GM23338 (cell line): ENCODE results near the gene NPB. TPM values are rescaled to one million over a fixed set of nuclear protein-coding genes. Genes with fewer than 3 reads are reported as not detected.

Experiments
- ATAC-seq: fragments of 200-7000 bp; cut with Tn5 transposase; 3 replicates; pipeline ENCODE4 v1.9.1; 2020
- DNase-seq: peaks from one replicate; pipeline ENCODE4 v3.0.0-alpha.2; 2015; ENCODE audit warnings: low spot score
- H2AFZ ChIP-seq: fragments of 200-600 bp; sonication (generic); 2 replicates; pipeline ENCODE4 v1.8.0; 2016; ENCODE audit warnings: antibody characterized with exemption, mild to moderate bottlenecking, moderate library complexity
- H3F3A ChIP-seq: fragments of 200-600 bp; sonication (generic); replicated peaks from 2 replicates; pipeline ENCODE4 v1.8.0; 2017; ENCODE audit warnings: antibody characterized with exemption, mixed run types, low read depth
- H3K27ac ChIP-seq: fragments of 200-600 bp; sonication (generic); 2 replicates; pipeline ENCODE4 v1.6.1; 2016; ENCODE audit warnings: low read depth
- H3K27me3 ChIP-seq: fragments of 200-600 bp; sonication (generic); 2 replicates; pipeline ENCODE4 v1.8.0; 2016; ENCODE audit warnings: mild to moderate bottlenecking, mixed run types, moderate library complexity; ENCODE audit not compliant: insufficient read depth
- H3K36me3 ChIP-seq: fragments of 200-600 bp; sonication (generic); 2 replicates; pipeline ENCODE4 v1.8.0; 2016; ENCODE audit warnings: mild to moderate bottlenecking; ENCODE audit not compliant: insufficient read depth
- H3K4me1 ChIP-seq: fragments of 200-600 bp; sonication (generic); 2 replicates; pipeline ENCODE4 v1.8.0; 2016; ENCODE audit warnings: mild to moderate bottlenecking, moderate library complexity; ENCODE audit not compliant: insufficient read depth
- H3K4me2 ChIP-seq: fragments of 200-600 bp; sonication (generic); 2 replicates; pipeline ENCODE4 v1.7.1; 2017; ENCODE audit warnings: mixed run types
- H3K4me3 ChIP-seq: fragments of 200-600 bp; sonication (generic); 2 replicates; pipeline ENCODE4 v1.6.1; 2016; ENCODE audit warnings: mixed run types
- H3K79me2 ChIP-seq: fragments of 200-600 bp; sonication (generic); replicated peaks from 2 replicates; pipeline ENCODE4 v1.8.0; 2017; ENCODE audit warnings: mild to moderate bottlenecking; ENCODE audit not compliant: insufficient read depth
- H3K9me2 ChIP-seq: fragments of 200-600 bp; sonication (generic); 2 replicates; pipeline ENCODE4 v1.8.0; 2017; ENCODE audit not compliant: insufficient read depth
- H4K20me1 ChIP-seq: fragments of 200-600 bp; sonication (generic); replicated peaks from 2 replicates; pipeline ENCODE4 v1.8.0; 2017; ENCODE audit warnings: mild to moderate bottlenecking; ENCODE audit not compliant: insufficient read depth
- H3K27ac Mint-ChIP-seq: 2 replicates; pipeline ENCODE4 v1.8.0; 2020; ENCODE audit warnings: inconsistent platforms, mild to moderate bottlenecking, moderate library complexity, mixed read lengths
- H3K27me3 Mint-ChIP-seq: 3 replicates; pipeline ENCODE4 v1.8.0; 2022; ENCODE audit warnings: low read depth, mild to moderate bottlenecking, moderate library complexity, mixed read lengths, inconsistent platforms; ENCODE audit not compliant: insufficient read depth, poor library complexity
- H3K36me3 Mint-ChIP-seq: 3 replicates; pipeline ENCODE4 v1.8.0; 2021; ENCODE audit warnings: low read depth, mild to moderate bottlenecking, inconsistent platforms, moderate library complexity, mixed read lengths
- H3K4me1 Mint-ChIP-seq: 3 replicates; pipeline ENCODE4 v1.8.0; 2020; ENCODE audit warnings: mild to moderate bottlenecking, inconsistent platforms, mixed read lengths
- H3K4me3 Mint-ChIP-seq: 3 replicates; pipeline ENCODE4 v1.8.0; 2021; ENCODE audit warnings: moderate library complexity, mild to moderate bottlenecking, inconsistent platforms, mixed read lengths
- H3K9me3 Mint-ChIP-seq: 3 replicates; pipeline ENCODE4 v1.8.0; 2020; ENCODE audit warnings: moderate library complexity, mild to moderate bottlenecking, inconsistent platforms, mixed read lengths
- CREB1 ChIP-seq: fragments of 250-450 bp; sonication (Bioruptor Pico); IDR thresholded peaks from 2 replicates; pipeline ENCODE4 v1.5.0; 2020; ENCODE audit warnings: low read depth, mild to moderate bottlenecking, moderate library complexity
- EZH2 ChIP-seq: fragments of 200-600 bp; sonication (generic); IDR thresholded peaks from one replicate; pipeline ENCODE4 v1.8.0; 2017; ENCODE audit warnings: antibody characterized with exemption, mild to moderate bottlenecking, low read depth; ENCODE audit not compliant: unreplicated experiment
- EZH2phosphoT487 ChIP-seq: fragments of 200-600 bp; sonication (generic); IDR thresholded peaks from one replicate; pipeline ENCODE4 v1.8.1; 2018; ENCODE audit warnings: antibody characterized with exemption; ENCODE audit not compliant: unreplicated experiment
- JUNB ChIP-seq: IDR thresholded peaks from one replicate; pipeline ENCODE4 v1.6.1; 2016; ENCODE audit warnings: antibody characterized with exemption; ENCODE audit not compliant: unreplicated experiment
- NANOG ChIP-seq: IDR thresholded peaks from 2 replicates; pipeline ENCODE4 v1.6.1; 2016; ENCODE audit warnings: antibody characterized with exemption, borderline replicate concordance
- POLR2AphosphoS5 ChIP-seq: IDR thresholded peaks from 2 replicates; pipeline ENCODE4 v1.6.1; 2016; ENCODE audit warnings: antibody characterized with exemption, low read depth
- STAT1 ChIP-seq: IDR thresholded peaks from one replicate; pipeline ENCODE4 v1.6.1; 2016; ENCODE audit warnings: antibody characterized with exemption; ENCODE audit not compliant: unreplicated experiment
- ZNF114 ChIP-seq: fragments of 250-450 bp; sonication (Bioruptor Pico); IDR thresholded peaks from 2 replicates; pipeline ENCODE4 v1.5.0; 2020; ENCODE audit warnings: mild to moderate bottlenecking, moderate library complexity
- ZNF331 ChIP-seq: fragments of 250-450 bp; sonication (Bioruptor Pico); IDR thresholded peaks from 2 replicates; pipeline ENCODE4 v1.5.0; 2020; ENCODE audit warnings: low read depth, mild to moderate bottlenecking, moderate library complexity
- polyA plus RNA-seq: library from polyadenylated mRNA; unstranded; fragments of >200 nt; fragmentation: Nextera tagmentation; extraction: Ambion mirVana; gene quantifications from 2 replicates; pipeline ENCODE4 v1.2.1, GENCODE V29; 2016
- total RNA-seq: library from RNA; depleted of rRNA; stranded (reverse); fragments of >200 nt; shearing (Covaris generic); gene quantifications from 2 replicates; pipeline ENCODE4 v1.2.3, GENCODE V29; 2014
- TF ChIP-seq, protein P1 (sequence below), 2 experiments: fragments of 200-600 bp in 1 of 2; sonication (generic) in 1 of 2; conservative IDR thresholded peaks; 2 replicates each; pipeline versions ENCODE4 v1.5.1 to v1.6.1; 2016 to 2017; ENCODE audit warnings: antibody characterized with exemption in 2 of 2, low read depth in 2 of 2, mild to moderate bottlenecking in 2 of 2, moderate library complexity in 1 of 2
- TF ChIP-seq, protein P2 (sequence below): fragments of 250-450 bp; sonication (Bioruptor Pico); IDR thresholded peaks from 2 replicates; pipeline ENCODE4 v1.5.0; 2020; ENCODE audit warnings: mild to moderate bottlenecking, moderate library complexity
- TF ChIP-seq, protein P3 (sequence below): IDR thresholded peaks from 2 replicates; pipeline ENCODE4 v1.6.1; 2016; ENCODE audit warnings: antibody characterized with exemption
- TF ChIP-seq, protein P4 (sequence below): IDR thresholded peaks from one replicate; pipeline ENCODE4 v1.6.1; 2018; ENCODE audit warnings: antibody characterized with exemption; ENCODE audit not compliant: unreplicated experiment

The NPB gene
- total and polyA plus RNA-seq, 2 experiments from 2014 or later = 3.6 to 3.8 TPM

DNA sequence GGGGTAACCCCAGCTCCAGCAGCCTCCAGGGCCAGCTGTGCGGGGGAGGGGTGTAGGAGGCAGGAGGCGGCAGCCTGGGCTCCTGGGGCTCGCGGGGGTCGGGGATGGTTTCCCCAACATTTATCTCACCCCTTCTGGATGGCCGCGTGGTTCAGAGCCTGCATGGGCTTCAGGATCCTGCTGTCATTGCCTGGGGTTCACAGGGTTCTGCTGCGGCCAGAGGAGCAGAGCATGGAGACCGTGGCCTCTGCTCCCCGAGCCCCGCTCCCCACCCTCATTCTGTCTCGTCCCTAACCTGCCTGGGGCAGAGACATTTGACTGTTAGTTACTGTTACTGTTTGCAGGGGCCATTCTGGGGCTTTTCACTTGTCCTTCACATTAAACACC is 40.1 kb downstream of the NPB start:
- Histone ChIP-seq H3K79me2 (no peaks in the 10 kb centered on the region), H3K27ac (no peak overlapping the region), H4K20me1 (no peaks in the 10 kb centered on the region), H3K27me3 (peaks cover 4% of the 10 kb centered on the region; the same call in 1 of the 2 replicates), H3K36me3 (no peaks in the 10 kb centered on the region), H3K4me2 (peak overlapping the region; percentile 74), H3K4me3 (peak overlapping the region; percentile 40), H3K9me2 (no peaks in the 10 kb centered on the region), H3K4me1 (peaks cover 15% of the 10 kb centered on the region), H3F3A (peaks cover 10% of the 10 kb centered on the region; the same call in 1 of the 2 replicates), H2AFZ (peak overlapping the region; percentile 83)
- ATAC-seq (peak; percentile 11), DNase-seq (no peak)
- Mint-ChIP-seq H3K36me3 (peaks cover 2% of the 10 kb centered on the region; the same call in 1 of the 3 replicates), H3K4me3 (peak overlapping the region; percentile 50), H3K9me3 (no peaks in the 10 kb centered on the region; the same call in 2 of the 3 replicates), H3K4me1 (peaks cover 17% of the 10 kb centered on the region), H3K27me3 (peaks cover 31% of the 10 kb centered on the region), H3K27ac (no peak overlapping the region)
- TF ChIP-seq CREB1 (CRISPR knock-in tag) (no peak), ZNF114 (CRISPR knock-in tag) (no peak), POLR2AphosphoS5 (no peak), EZH2phosphoT487 (no peak), ZNF331 (CRISPR knock-in tag) (no peak), EZH2 (no peak), JUNB (no peak), NANOG (no peak), STAT1 (no peak)
- TF ChIP-seq, protein P1, sequence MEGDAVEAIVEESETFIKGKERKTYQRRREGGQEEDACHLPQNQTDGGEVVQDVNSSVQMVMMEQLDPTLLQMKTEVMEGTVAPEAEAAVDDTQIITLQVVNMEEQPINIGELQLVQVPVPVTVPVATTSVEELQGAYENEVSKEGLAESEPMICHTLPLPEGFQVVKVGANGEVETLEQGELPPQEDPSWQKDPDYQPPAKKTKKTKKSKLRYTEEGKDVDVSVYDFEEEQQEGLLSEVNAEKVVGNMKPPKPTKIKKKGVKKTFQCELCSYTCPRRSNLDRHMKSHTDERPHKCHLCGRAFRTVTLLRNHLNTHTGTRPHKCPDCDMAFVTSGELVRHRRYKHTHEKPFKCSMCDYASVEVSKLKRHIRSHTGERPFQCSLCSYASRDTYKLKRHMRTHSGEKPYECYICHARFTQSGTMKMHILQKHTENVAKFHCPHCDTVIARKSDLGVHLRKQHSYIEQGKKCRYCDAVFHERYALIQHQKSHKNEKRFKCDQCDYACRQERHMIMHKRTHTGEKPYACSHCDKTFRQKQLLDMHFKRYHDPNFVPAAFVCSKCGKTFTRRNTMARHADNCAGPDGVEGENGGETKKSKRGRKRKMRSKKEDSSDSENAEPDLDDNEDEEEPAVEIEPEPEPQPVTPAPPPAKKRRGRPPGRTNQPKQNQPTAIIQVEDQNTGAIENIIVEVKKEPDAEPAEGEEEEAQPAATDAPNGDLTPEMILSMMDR (conservative IDR thresholded peaks at IDR 0.05; ENCODE audit: low read depth in 2 of 2) = no peak
- TF ChIP-seq, protein P2, sequence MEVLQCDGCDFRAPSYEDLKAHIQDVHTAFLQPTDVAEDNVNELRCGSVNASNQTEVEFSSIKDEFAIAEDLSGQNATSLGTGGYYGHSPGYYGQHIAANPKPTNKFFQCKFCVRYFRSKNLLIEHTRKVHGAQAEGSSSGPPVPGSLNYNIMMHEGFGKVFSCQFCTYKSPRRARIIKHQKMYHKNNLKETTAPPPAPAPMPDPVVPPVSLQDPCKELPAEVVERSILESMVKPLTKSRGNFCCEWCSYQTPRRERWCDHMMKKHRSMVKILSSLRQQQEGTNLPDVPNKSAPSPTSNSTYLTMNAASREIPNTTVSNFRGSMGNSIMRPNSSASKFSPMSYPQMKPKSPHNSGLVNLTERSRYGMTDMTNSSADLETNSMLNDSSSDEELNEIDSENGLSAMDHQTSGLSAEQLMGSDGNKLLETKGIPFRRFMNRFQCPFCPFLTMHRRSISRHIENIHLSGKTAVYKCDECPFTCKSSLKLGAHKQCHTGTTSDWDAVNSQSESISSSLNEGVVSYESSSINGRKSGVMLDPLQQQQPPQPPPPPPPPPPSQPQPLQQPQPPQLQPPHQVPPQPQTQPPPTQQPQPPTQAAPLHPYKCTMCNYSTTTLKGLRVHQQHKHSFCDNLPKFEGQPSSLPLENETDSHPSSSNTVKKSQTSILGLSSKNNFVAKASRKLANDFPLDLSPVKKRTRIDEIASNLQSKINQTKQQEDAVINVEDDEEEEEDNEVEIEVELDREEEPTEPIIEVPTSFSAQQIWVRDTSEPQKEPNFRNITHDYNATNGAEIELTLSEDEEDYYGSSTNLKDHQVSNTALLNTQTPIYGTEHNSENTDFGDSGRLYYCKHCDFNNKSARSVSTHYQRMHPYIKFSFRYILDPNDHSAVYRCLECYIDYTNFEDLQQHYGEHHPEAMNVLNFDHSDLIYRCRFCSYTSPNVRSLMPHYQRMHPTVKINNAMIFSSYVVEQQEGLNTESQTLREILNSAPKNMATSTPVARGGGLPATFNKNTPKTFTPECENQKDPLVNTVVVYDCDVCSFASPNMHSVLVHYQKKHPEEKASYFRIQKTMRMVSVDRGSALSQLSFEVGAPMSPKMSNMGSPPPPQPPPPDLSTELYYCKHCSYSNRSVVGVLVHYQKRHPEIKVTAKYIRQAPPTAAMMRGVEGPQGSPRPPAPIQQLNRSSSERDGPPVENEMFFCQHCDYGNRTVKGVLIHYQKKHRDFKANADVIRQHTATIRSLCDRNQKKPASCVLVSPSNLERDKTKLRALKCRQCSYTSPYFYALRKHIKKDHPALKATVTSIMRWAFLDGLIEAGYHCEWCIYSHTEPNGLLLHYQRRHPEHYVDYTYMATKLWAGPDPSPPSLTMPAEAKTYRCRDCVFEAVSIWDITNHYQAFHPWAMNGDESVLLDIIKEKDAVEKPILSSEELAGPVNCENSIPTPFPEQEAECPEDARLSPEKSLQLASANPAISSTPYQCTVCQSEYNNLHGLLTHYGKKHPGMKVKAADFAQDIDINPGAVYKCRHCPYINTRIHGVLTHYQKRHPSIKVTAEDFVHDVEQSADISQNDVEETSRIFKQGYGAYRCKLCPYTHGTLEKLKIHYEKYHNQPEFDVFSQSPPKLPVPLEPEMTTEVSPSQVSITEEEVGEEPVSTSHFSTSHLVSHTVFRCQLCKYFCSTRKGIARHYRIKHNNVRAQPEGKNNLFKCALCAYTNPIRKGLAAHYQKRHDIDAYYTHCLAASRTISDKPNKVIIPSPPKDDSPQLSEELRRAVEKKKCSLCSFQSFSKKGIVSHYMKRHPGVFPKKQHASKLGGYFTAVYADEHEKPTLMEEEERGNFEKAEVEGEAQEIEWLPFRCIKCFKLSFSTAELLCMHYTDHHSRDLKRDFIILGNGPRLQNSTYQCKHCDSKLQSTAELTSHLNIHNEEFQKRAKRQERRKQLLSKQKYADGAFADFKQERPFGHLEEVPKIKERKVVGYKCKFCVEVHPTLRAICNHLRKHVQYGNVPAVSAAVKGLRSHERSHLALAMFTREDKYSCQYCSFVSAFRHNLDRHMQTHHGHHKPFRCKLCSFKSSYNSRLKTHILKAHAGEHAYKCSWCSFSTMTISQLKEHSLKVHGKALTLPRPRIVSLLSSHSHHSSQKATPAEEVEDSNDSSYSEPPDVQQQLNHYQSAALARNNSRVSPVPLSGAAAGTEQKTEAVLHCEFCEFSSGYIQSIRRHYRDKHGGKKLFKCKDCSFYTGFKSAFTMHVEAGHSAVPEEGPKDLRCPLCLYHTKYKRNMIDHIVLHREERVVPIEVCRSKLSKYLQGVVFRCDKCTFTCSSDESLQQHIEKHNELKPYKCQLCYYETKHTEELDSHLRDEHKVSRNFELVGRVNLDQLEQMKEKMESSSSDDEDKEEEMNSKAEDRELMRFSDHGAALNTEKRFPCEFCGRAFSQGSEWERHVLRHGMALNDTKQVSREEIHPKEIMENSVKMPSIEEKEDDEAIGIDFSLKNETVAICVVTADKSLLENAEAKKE (CRISPR knock-in tag) = no peak
- TF ChIP-seq, protein P3, sequence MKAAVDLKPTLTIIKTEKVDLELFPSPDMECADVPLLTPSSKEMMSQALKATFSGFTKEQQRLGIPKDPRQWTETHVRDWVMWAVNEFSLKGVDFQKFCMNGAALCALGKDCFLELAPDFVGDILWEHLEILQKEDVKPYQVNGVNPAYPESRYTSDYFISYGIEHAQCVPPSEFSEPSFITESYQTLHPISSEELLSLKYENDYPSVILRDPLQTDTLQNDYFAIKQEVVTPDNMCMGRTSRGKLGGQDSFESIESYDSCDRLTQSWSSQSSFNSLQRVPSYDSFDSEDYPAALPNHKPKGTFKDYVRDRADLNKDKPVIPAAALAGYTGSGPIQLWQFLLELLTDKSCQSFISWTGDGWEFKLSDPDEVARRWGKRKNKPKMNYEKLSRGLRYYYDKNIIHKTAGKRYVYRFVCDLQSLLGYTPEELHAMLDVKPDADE = no peak
- TF ChIP-seq, protein P4, sequence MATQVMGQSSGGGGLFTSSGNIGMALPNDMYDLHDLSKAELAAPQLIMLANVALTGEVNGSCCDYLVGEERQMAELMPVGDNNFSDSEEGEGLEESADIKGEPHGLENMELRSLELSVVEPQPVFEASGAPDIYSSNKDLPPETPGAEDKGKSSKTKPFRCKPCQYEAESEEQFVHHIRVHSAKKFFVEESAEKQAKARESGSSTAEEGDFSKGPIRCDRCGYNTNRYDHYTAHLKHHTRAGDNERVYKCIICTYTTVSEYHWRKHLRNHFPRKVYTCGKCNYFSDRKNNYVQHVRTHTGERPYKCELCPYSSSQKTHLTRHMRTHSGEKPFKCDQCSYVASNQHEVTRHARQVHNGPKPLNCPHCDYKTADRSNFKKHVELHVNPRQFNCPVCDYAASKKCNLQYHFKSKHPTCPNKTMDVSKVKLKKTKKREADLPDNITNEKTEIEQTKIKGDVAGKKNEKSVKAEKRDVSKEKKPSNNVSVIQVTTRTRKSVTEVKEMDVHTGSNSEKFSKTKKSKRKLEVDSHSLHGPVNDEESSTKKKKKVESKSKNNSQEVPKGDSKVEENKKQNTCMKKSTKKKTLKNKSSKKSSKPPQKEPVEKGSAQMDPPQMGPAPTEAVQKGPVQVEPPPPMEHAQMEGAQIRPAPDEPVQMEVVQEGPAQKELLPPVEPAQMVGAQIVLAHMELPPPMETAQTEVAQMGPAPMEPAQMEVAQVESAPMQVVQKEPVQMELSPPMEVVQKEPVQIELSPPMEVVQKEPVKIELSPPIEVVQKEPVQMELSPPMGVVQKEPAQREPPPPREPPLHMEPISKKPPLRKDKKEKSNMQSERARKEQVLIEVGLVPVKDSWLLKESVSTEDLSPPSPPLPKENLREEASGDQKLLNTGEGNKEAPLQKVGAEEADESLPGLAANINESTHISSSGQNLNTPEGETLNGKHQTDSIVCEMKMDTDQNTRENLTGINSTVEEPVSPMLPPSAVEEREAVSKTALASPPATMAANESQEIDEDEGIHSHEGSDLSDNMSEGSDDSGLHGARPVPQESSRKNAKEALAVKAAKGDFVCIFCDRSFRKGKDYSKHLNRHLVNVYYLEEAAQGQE = no peak
